HAP-1 (cell line): ENCODE measurements around the gene CHD6.

Experiments used
- DNase-seq, 2 experiments: peaks; one replicate each; pipeline ENCODE4 v3.0.0-alpha.2; 2016 to 2020; ENCODE audit warnings: low spot score in 2 of 2
- H3K27me3 ChIP-seq: fragments of 250-450 bp; sonication (Bioruptor Pico); 2 replicates; pipeline ENCODE4 v1.5.1; 2020; ENCODE audit warnings: low read depth, mild to moderate bottlenecking, moderate library complexity
- H3K36me3 ChIP-seq: fragments of 250-450 bp; sonication (Bioruptor Pico); replicated peaks from 2 replicates; pipeline ENCODE4 v1.5.1; 2020; ENCODE audit warnings: mild to moderate bottlenecking
- H3K4me1 ChIP-seq: fragments of 250-450 bp; sonication (Bioruptor Pico); 2 replicates; pipeline ENCODE4 v1.5.1; 2020; ENCODE audit warnings: mild to moderate bottlenecking
- H3K4me3 ChIP-seq: fragments of 250-450 bp; sonication (Bioruptor Pico); 2 replicates; pipeline ENCODE4 v1.5.1; 2020; ENCODE audit warnings: mild to moderate bottlenecking, moderate library complexity
- H3K9me3 ChIP-seq: fragments of 250-450 bp; sonication (Bioruptor Pico); 2 replicates; pipeline ENCODE4 v1.5.1; 2020; ENCODE audit warnings: mild to moderate bottlenecking, moderate library complexity
- in situ Hi-C: fragments of 300-500 bp; cut with MboI; formaldehyde crosslinking; loops from 3 replicates; pipeline ENCODE4 v1.14.3; 2020; ENCODE audit warnings: low sequenced_read_pairs, inconsistent platforms, mixed read lengths

Gene CHD6

DNA sequence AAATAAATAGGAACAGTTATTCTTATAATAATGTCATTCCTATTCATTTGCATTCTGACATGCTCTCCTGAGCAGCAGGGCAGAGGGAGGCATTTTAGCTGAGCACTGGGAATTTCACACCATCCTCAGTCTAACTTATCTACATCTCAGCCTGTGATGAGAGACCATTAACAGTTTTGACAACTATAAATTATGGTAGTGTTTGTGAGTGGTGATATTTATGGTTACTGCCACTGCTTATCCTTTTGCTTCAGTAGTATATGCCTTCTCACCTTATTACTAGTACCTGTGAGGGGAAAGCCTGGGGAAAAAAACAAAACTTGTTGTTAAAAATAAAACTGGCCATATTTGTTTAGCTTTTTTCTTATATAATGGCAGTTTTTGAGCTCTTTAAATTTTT, 17.0 kb upstream of the CHD6 start:
- in situ Hi-C loops = no loop called here
- no peaks in the 10 kb centered on the region for H3K9me3 ChIP-seq
- H3K27me3 ChIP-seq = peaks cover 9% of the 10 kb centered on the region; the same call in 1 of the 2 replicates
- H3K36me3 ChIP-seq = no peaks in the 10 kb centered on the region
- no peaks in the 10 kb centered on the region; the same call in 1 of the 2 replicates for H3K4me1 ChIP-seq
- DNase-seq = no peak
- no peak overlapping the region for H3K4me3 ChIP-seq

GRCh38 chr20:41632896-41633295, 14.7 kb upstream of the CHD6 start:
- Histone ChIP-seq H3K4me1 (no peaks in the 10 kb centered on the region), H3K9me3 (no peaks in the 10 kb centered on the region), H3K36me3 (no peaks in the 10 kb centered on the region), H3K27me3 (peaks cover 5% of the 10 kb centered on the region; the same call in 1 of the 2 replicates), H3K4me3 (no peak overlapping the region)
- no peak for DNase-seq
- in situ Hi-C loops = no loop called here

DNA sequence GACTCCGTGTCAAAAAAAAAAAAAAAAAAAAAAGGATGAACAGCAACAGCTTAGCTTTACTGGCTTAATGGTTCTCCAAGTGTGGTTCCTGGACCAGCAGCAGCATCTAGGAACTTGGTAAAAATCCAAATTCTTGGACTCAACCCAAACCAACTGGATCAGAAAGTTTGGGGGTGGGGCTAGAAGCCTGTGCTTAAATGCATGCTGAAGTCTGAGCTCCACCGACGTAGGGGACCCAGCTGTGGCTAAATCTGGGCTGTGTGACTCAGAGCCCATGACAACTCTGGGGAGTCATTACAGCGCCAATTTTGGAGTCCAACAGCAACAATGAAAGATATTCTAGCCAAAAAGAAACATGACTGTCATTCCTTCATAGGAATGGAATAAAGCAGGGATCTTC, 13.6 kb upstream of the CHD6 start:
- no peaks in the 10 kb centered on the region for H3K9me3 ChIP-seq
- H3K4me3 ChIP-seq = no peak overlapping the region
- no peaks in the 10 kb centered on the region for H3K36me3 ChIP-seq
- no peaks in the 10 kb centered on the region for H3K4me1 ChIP-seq
- no peaks in the 10 kb centered on the region for H3K27me3 ChIP-seq
- no peak for DNase-seq
- in situ Hi-C loops = no loop called here

- in situ Hi-C loops = no loop called here
- Histone ChIP-seq H3K27me3 (no peaks in the 10 kb centered on the region), H3K9me3 (no peaks in the 10 kb centered on the region), H3K4me3 (no peak overlapping the region), H3K4me1 (no peaks in the 10 kb centered on the region), H3K36me3 (no peaks in the 10 kb centered on the region)
- no peak for DNase-seq
Measured at GRCh38 chr20:41630846-41631245, 12.7 kb upstream of the CHD6 start.

- in situ Hi-C loops = no loop called here
- no peaks in the 10 kb centered on the region for H3K36me3 ChIP-seq
- DNase-seq = no peak
- H3K27me3 ChIP-seq = no peaks in the 10 kb centered on the region
- no peaks in the 10 kb centered on the region for H3K4me1 ChIP-seq
- no peaks in the 10 kb centered on the region for H3K9me3 ChIP-seq
- H3K4me3 ChIP-seq = no peak overlapping the region
Measured at GRCh38 chr20:41627611-41628244, 9.6 kb upstream of the CHD6 start.

GRCh38 chr20:41627001-41627495, 8.9 kb upstream of the CHD6 start:
- Histone ChIP-seq H3K9me3 (no peaks in the 10 kb centered on the region), H3K36me3 (no peaks in the 10 kb centered on the region), H3K4me1 (no peaks in the 10 kb centered on the region), H3K27me3 (no peaks in the 10 kb centered on the region), H3K4me3 (no peak overlapping the region)
- no peak for DNase-seq
- in situ Hi-C loops = no loop called here

- no peak overlapping the region for H3K4me3 ChIP-seq
- no peaks in the 10 kb centered on the region for H3K4me1 ChIP-seq
Measured at GRCh38 chr20:41623625-41624375, 5.6 kb upstream of the CHD6 start.

DNA sequence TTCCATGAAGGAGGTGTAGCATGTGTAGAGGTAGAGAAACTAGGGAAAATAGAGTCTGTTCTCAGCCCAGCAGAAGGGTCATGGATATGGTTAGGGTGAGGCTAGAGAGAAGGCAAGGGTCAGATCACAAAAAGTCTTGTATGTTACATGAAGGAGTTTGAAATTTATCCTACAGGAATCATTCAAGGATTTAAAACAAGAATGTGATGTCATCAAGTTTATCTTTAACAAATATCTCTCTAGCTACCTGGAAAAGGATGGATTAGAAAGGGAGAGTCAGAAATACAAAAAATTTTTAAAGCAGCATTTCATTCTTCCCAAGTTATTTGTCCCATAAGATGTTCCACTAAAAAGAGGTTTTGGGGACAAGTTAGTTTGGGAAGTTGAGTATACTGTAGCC, 4.4 kb upstream of the CHD6 start:
- Histone ChIP-seq H3K36me3 (no peaks in the 10 kb centered on the region), H3K27me3 (no peaks in the 10 kb centered on the region), H3K4me3 (no peak overlapping the region), H3K9me3 (no peaks in the 10 kb centered on the region), H3K4me1 (no peaks in the 10 kb centered on the region)
- no peak for DNase-seq
- in situ Hi-C loops = no loop called here

More at GRCh38 chr20:41623625-41624375, 5.6 kb upstream of the CHD6 start:
- in situ Hi-C loops = no loop called here
- H3K9me3 ChIP-seq = no peaks in the 10 kb centered on the region
- H3K36me3 ChIP-seq = no peaks in the 10 kb centered on the region
- no peak for DNase-seq
- no peaks in the 10 kb centered on the region for H3K27me3 ChIP-seq

- no peak for DNase-seq
- Histone ChIP-seq H3K27me3 (no peaks in the 10 kb centered on the region), H3K36me3 (no peaks in the 10 kb centered on the region), H3K4me1 (no peaks in the 10 kb centered on the region), H3K9me3 (no peaks in the 10 kb centered on the region), H3K4me3 (no peak overlapping the region)
- in situ Hi-C loops = no loop called here
Measured at GRCh38 chr20:41621971-41622370, 3.8 kb upstream of the CHD6 start.

- H3K36me3 ChIP-seq = no peaks in the 10 kb centered on the region
- in situ Hi-C loops = no loop called here
- H3K9me3 ChIP-seq = no peaks in the 10 kb centered on the region
- H3K4me1 ChIP-seq = no peaks in the 10 kb centered on the region
- no peak overlapping the region for H3K4me3 ChIP-seq
- DNase-seq = no peak
- H3K27me3 ChIP-seq = no peaks in the 10 kb centered on the region
Measured at GRCh38 chr20:41621421-41621820, 3.2 kb upstream of the CHD6 start.

- in situ Hi-C loops = no loop called here
- Histone ChIP-seq H3K4me3 (peak overlapping the region; percentile 57), H3K36me3 (no peaks in the 10 kb centered on the region), H3K4me1 (no peaks in the 10 kb centered on the region), H3K27me3 (no peaks in the 10 kb centered on the region), H3K9me3 (no peaks in the 10 kb centered on the region)
- no peak for DNase-seq
Measured at GRCh38 chr20:41619360-41620100, 1.4 kb upstream of the CHD6 start.

- no peaks in the 10 kb centered on the region for H3K36me3 ChIP-seq
- H3K27me3 ChIP-seq = no peaks in the 10 kb centered on the region
- H3K4me1 ChIP-seq = no peaks in the 10 kb centered on the region
- H3K4me3 ChIP-seq = peak overlapping the region; percentile 57
- DNase-seq = no peak
- in situ Hi-C loops = no loop called here
- no peaks in the 10 kb centered on the region for H3K9me3 ChIP-seq
Measured at GRCh38 chr20:41618807-41619311, 682 bp upstream of the CHD6 start.

- Histone ChIP-seq H3K4me3 (peak overlapping the region; percentile 62), H3K4me1 (no peaks in the 10 kb centered on the region; the same call in 1 of the 2 replicates), H3K27me3 (no peaks in the 10 kb centered on the region), H3K9me3 (no peaks in the 10 kb centered on the region), H3K36me3 (no peaks in the 10 kb centered on the region)
- DNase-seq = peak; percentile 10 to 39
- in situ Hi-C loops = no loop called here
Measured at GRCh38 chr20:41617059-41617901, 897 bp downstream of the CHD6 start.
